ENCODE measurements around the gene LHFPL5. TPM values are rescaled to one million over a fixed set of nuclear protein-coding genes. Genes with fewer than 3 reads are reported as not detected.

The LHFPL5 gene
- total RNA-seq, 1 donor from 2014 or later, result 0.69 TPM

- no peak for DNase-seq (ENCODE audit: low spot score)
Measured at GRCh38 chr6:35794536-35795452, 10.4 kb upstream of the LHFPL5 start.

GRCh38 chr6:35795453-35796071, 9.6 kb upstream of the LHFPL5 start:
- DNase-seq (ENCODE audit: low spot score), result no peak

GRCh38 chr6:35796236-35796635, 8.9 kb upstream of the LHFPL5 start:
- no peak for DNase-seq (ENCODE audit: low spot score)

- DNase-seq (ENCODE audit: low spot score), result no peak
Measured at GRCh38 chr6:35797837-35798526, 7.2 kb upstream of the LHFPL5 start.

- no peak for DNase-seq (ENCODE audit: low spot score)
Measured at GRCh38 chr6:35798706-35799105, 6.4 kb upstream of the LHFPL5 start.

GRCh38 chr6:35801148-35801547, 4.0 kb upstream of the LHFPL5 start:
- DNase-seq (ENCODE audit: low spot score), result no peak

- DNase-seq (ENCODE audit: low spot score), result no peak
Measured at GRCh38 chr6:35808688-35809087, 3.5 kb downstream of the LHFPL5 start.

- no peak for DNase-seq (ENCODE audit: low spot score)
Measured at GRCh38 chr6:35809809-35810208, 4.7 kb downstream of the LHFPL5 start.

- DNase-seq (ENCODE audit: low spot score), result peak; percentile 51
Measured at GRCh38 chr6:35810971-35811698, 6.0 kb downstream of the LHFPL5 start.

GRCh38 chr6:35811699-35811995, 6.5 kb downstream of the LHFPL5 start:
- no peak for DNase-seq (ENCODE audit: low spot score)

GRCh38 chr6:35817515-35817914, 12.4 kb downstream of the LHFPL5 start:
- no peak for DNase-seq (ENCODE audit: low spot score)

GRCh38 chr6:35823601-35824000, 18.4 kb downstream of the LHFPL5 start:
- DNase-seq (ENCODE audit: low spot score), result no peak

GRCh38 chr6:35824552-35825192, 19.5 kb downstream of the LHFPL5 start:
- DNase-seq (ENCODE audit: low spot score), result no peak

GRCh38 chr6:35829306-35829705, 24.2 kb downstream of the LHFPL5 start:
- DNase-seq (ENCODE audit: low spot score), result no peak

- DNase-seq (ENCODE audit: low spot score), result no peak
Measured at GRCh38 chr6:35831257-35832007, 26.3 kb downstream of the LHFPL5 start.

- no peak for DNase-seq (ENCODE audit: low spot score)
Measured at GRCh38 chr6:35833536-35833935, 28.4 kb downstream of the LHFPL5 start.

GRCh38 chr6:35839019-35839418, 33.9 kb downstream of the LHFPL5 start:
- DNase-seq (ENCODE audit: low spot score), result no peak

- DNase-seq (ENCODE audit: low spot score), result no peak
Measured at GRCh38 chr6:35842381-35842780, 37.2 kb downstream of the LHFPL5 start.

GRCh38 chr6:35844290-35844689, 39.1 kb downstream of the LHFPL5 start:
- DNase-seq (ENCODE audit: low spot score), result no peak

GRCh38 chr6:35850208-35850607, 45.1 kb downstream of the LHFPL5 start:
- no peak for DNase-seq (ENCODE audit: low spot score)

GRCh38 chr6:35852994-35853393, 47.8 kb downstream of the LHFPL5 start:
- no peak for DNase-seq (ENCODE audit: low spot score)
